Measurements from ENCODE around the gene FGF22.
A peak's percentile ranks its signal among the peaks of the same experiment; 100 is the strongest.

FGF22 gene

GRCh38 chr19:677601-678436 is 38.1 kb downstream of the FGF22 start:
- no peak for DNase-seq (ENCODE audit: low read depth in 2 of 3, low spot score in 2 of 3)

GRCh38 chr19:678791-679388 is 39.2 kb downstream of the FGF22 start:
- DNase-seq (ENCODE audit: low read depth in 2 of 3, low spot score in 2 of 3): no peak

- DNase-seq (ENCODE audit: low read depth in 2 of 3, low spot score in 2 of 3): no peak
These were observed 40.0 kb downstream of the FGF22 start for GRCh38 chr19:679418-680286.

- peak; percentile 98 to 99 (median 98) for DNase-seq (ENCODE audit: low read depth in 2 of 3, low spot score in 2 of 3)
These were observed 40.8 kb downstream of the FGF22 start for GRCh38 chr19:680287-681028.

- no peak for DNase-seq (ENCODE audit: low read depth in 2 of 3, low spot score in 2 of 3)
These were observed 41.6 kb downstream of the FGF22 start for GRCh38 chr19:681029-682019.

GRCh38 chr19:682678-683320 is 43.1 kb downstream of the FGF22 start:
- DNase-seq (ENCODE audit: low read depth in 2 of 3, low spot score in 2 of 3): no peak

- no peak for DNase-seq (ENCODE audit: low read depth in 2 of 3, low spot score in 2 of 3)
These were observed 45.8 kb downstream of the FGF22 start for GRCh38 chr19:685454-685931.

- DNase-seq (ENCODE audit: low read depth in 2 of 3, low spot score in 2 of 3): no peak
These were observed 47.1 kb downstream of the FGF22 start for GRCh38 chr19:686589-687297.

- DNase-seq (ENCODE audit: low read depth in 2 of 3, low spot score in 2 of 3): no peak
These were observed 48.0 kb downstream of the FGF22 start for GRCh38 chr19:687569-688166.

- DNase-seq (ENCODE audit: low read depth in 2 of 3, low spot score in 2 of 3): no peak
These were observed 48.5 kb downstream of the FGF22 start for GRCh38 chr19:688214-688613.

GRCh38 chr19:688992-689391 is 49.3 kb downstream of the FGF22 start:
- DNase-seq (ENCODE audit: low read depth in 2 of 3, low spot score in 2 of 3): no peak

GRCh38 chr19:690203-690602 is 50.5 kb downstream of the FGF22 start:
- DNase-seq (ENCODE audit: low read depth in 2 of 3, low spot score in 2 of 3): no peak
